GM18858 (cell line): ENCODE measurements around the gene MRPL50.

Experiments
- ATAC-seq: cut with Tn5 transposase; IDR thresholded peaks from one replicate; pipeline ENCODE4 v1.9.1; 2021; ENCODE audit not compliant: unreplicated experiment

MRPL50 gene

GRCh38 chr9:101341958-101342357, 56.5 kb downstream of the MRPL50 start:
- no peak for ATAC-seq
